ENCODE results near the gene C19orf18. TPM values are rescaled to one million over a fixed set of nuclear protein-coding genes. Genes with fewer than 3 reads are reported as not detected.

Gene C19orf18
- polyA plus RNA-seq, 3 donors: not detected

DNA sequence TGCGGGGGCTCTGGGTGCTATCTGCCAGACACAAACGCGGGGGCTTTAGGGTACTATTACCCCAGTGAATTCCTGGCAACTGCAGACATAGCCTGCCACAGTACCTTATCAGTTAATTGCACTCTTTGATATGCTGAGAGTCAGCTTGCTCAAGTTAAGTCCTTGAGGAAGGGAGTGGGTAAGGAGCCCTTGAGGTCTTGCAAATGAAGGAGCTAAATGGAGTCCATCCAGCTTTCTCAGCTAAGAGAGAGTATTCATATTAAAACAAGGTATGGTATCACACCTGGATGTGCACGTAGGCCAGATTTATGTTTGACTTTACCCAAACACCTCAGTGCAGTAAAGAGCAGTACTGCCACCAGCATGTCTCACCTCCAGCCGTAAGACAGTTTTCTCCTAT, 39.8 kb upstream of the C19orf18 start:
- Histone ChIP-seq H3K79me2 (ENCODE audit: insufficient read depth, low read length) (no peaks in the 10 kb centered on the region), H3K27ac (ENCODE audit: low read depth in 1 of 2, low read length in 2 of 2) (no peak overlapping the region), H3K9ac (ENCODE audit: insufficient read depth, low read length, poor library complexity, severe bottlenecking) (no peak overlapping the region), H4K20me1 (ENCODE audit: insufficient read depth, low read length) (no peaks in the 10 kb centered on the region), H3K27me3 (ENCODE audit: control insufficient read depth in 2 of 2, insufficient read depth in 2 of 2, low read length in 2 of 2) (no peaks in the 10 kb centered on the region), H3K36me3 (replicated peaks in 1 of 2; ENCODE audit: control insufficient read depth in 1 of 2, insufficient read depth in 2 of 2, low read length in 2 of 2) (no peaks in the 10 kb centered on the region), H2AFZ (ENCODE audit: insufficient read depth, low read depth, low read length, poor library complexity, severe bottlenecking) (no peak overlapping the region), H3K4me3 (replicated peaks in 1 of 3; ENCODE audit: low read depth in 2 of 3, low read length in 3 of 3) (no peak overlapping the region), H3K4me2 (replicated peaks; ENCODE audit: extremely low read depth, low read length, poor library complexity, severe bottlenecking) (no peak overlapping the region), H3K4me1 (ENCODE audit: control insufficient read depth in 1 of 2, insufficient read depth in 2 of 2, low read length in 2 of 2) (peaks cover 9 to 10% of the 10 kb centered on the region in 2 donors), H3K9me3 (replicated peaks in 1 of 2; ENCODE audit: control insufficient read depth in 1 of 2, insufficient read depth in 1 of 2, low read length in 2 of 2) (peaks cover 25 to 64% of the 10 kb centered on the region in 2 donors)
- Mint-ChIP-seq H3K4me1 (peaks cover 14% of the 10 kb centered on the region), H3K4me3 (no peak overlapping the region), H3K36me3 (peaks cover 0 to 3% of the 10 kb centered on the region in 2 donors), H3K9me3 (peaks cover 33 to 77% (median 60%) of the 10 kb centered on the region in 7 donors), H3K27me3 (ENCODE audit: low read depth in 3 of 3) (peaks cover 0 to 13% (median 8%) of the 10 kb centered on the region in 3 donors), H3K27ac (no peak overlapping the region)
- no peak for DNase-seq
- WGBS (ENCODE audit: insufficient coverage): 66% methylated on average over 4 of the region's 5 CpGs
- TF ChIP-seq, protein P1, sequence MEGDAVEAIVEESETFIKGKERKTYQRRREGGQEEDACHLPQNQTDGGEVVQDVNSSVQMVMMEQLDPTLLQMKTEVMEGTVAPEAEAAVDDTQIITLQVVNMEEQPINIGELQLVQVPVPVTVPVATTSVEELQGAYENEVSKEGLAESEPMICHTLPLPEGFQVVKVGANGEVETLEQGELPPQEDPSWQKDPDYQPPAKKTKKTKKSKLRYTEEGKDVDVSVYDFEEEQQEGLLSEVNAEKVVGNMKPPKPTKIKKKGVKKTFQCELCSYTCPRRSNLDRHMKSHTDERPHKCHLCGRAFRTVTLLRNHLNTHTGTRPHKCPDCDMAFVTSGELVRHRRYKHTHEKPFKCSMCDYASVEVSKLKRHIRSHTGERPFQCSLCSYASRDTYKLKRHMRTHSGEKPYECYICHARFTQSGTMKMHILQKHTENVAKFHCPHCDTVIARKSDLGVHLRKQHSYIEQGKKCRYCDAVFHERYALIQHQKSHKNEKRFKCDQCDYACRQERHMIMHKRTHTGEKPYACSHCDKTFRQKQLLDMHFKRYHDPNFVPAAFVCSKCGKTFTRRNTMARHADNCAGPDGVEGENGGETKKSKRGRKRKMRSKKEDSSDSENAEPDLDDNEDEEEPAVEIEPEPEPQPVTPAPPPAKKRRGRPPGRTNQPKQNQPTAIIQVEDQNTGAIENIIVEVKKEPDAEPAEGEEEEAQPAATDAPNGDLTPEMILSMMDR (IDR thresholded peaks at IDR 0.05): no peak
- intact Hi-C loops (cut with micrococcal nuclease): no loop called here

DNA sequence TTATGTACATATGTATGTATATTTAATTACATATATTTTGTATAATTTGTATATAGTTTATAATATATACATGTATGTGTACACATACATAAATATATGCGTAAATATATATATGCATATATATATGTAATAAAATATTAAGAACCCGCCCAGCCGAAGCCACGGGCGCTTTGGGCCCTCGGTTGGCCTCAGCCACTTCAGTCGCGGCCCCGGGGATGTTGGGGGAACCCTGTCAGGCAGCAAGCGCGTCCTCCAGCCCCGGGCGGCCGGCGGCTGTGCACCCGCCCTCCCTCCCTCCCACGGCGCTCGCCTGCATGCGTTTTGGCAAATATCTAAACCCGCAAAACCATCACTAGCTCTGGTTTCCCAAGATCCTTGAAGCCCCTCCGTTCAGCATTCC, 36.2 kb upstream of the C19orf18 start:
- no peak for DNase-seq
- peaks cover 58 to 90% (median 77%) of the 10 kb centered on the region in 7 donors for H3K9me3 Mint-ChIP-seq
- WGBS (ENCODE audit: insufficient coverage): 100% methylated on average over 6 of the region's 22 CpGs
- Histone ChIP-seq H3K79me2 (ENCODE audit: insufficient read depth, low read length) (no peaks in the 10 kb centered on the region), H3K9me3 (replicated peaks in 1 of 2; ENCODE audit: control insufficient read depth in 1 of 2, insufficient read depth in 1 of 2, low read length in 2 of 2) (peaks cover 62 to 80% of the 10 kb centered on the region in 2 donors), H3K9ac (ENCODE audit: insufficient read depth, low read length, poor library complexity, severe bottlenecking) (no peak overlapping the region), H3K4me2 (replicated peaks; ENCODE audit: extremely low read depth, low read length, poor library complexity, severe bottlenecking) (peak overlapping the region; percentile 92), H3K4me3 (replicated peaks in 1 of 3; ENCODE audit: low read depth in 2 of 3, low read length in 3 of 3) (no peak overlapping the region), H4K20me1 (ENCODE audit: insufficient read depth, low read length) (no peaks in the 10 kb centered on the region), H2AFZ (ENCODE audit: insufficient read depth, low read depth, low read length, poor library complexity, severe bottlenecking) (peak overlapping the region; percentile 91), H3K4me1 (ENCODE audit: control insufficient read depth in 1 of 2, insufficient read depth in 2 of 2, low read length in 2 of 2) (peaks cover 10 to 12% of the 10 kb centered on the region in 2 donors), H3K27me3 (ENCODE audit: control insufficient read depth in 2 of 2, insufficient read depth in 2 of 2, low read length in 2 of 2) (no peaks in the 10 kb centered on the region), H3K27ac (ENCODE audit: low read depth in 1 of 2, low read length in 2 of 2) (no peak overlapping the region), H3K36me3 (replicated peaks in 1 of 2; ENCODE audit: control insufficient read depth in 1 of 2, insufficient read depth in 2 of 2, low read length in 2 of 2) (peaks cover 3 to 20% of the 10 kb centered on the region in 2 donors)
- TF ChIP-seq, protein P1 (IDR thresholded peaks at IDR 0.05): no peak
- H3K4me3 Mint-ChIP-seq: no peak overlapping the region
- H3K27me3 Mint-ChIP-seq (ENCODE audit: low read depth in 3 of 3): peaks cover 0 to 22% (median 11%) of the 10 kb centered on the region in 3 donors
- peaks cover 17% of the 10 kb centered on the region for H3K4me1 Mint-ChIP-seq
- intact Hi-C loops (cut with micrococcal nuclease): loop anchor here in 1 of 2 donors (2.0 kb wide), 1 partner anchor 28 kb away; no protein-coding TSS in a partner anchor
- peak overlapping the region in 1 of 7 donors; percentile 53 for H3K27ac Mint-ChIP-seq
- peaks cover 13 to 24% of the 10 kb centered on the region in 2 donors for H3K36me3 Mint-ChIP-seq
